SK-N-MC (cell line): ENCODE data around the gene SCN1B.

Experiments used
- EZH2 ChIP-seq: fragments of 200-600 bp; sonication (generic); IDR thresholded peaks from one replicate; pipeline ENCODE4 v1.6.1; 2017; ENCODE audit warnings: antibody characterized with exemption
- POLR2AphosphoS5 ChIP-seq: IDR thresholded peaks from 2 replicates; pipeline ENCODE4 v1.6.1; 2012; ENCODE audit warnings: mild to moderate bottlenecking, low read depth, low read length, borderline replicate concordance

- no peak for TF ChIP-seq EZH2
- TF ChIP-seq POLR2AphosphoS5: no peak
Observed at GRCh38 chr19:34989298-34989697, 41.0 kb upstream of the SCN1B start.
